ENCODE data around the gene ZSCAN5B. TPM values are rescaled to one million over a fixed set of nuclear protein-coding genes. Genes with fewer than 3 reads are reported as not detected.
"Not testable (repeated sequence)": the region's sequence is repeated elsewhere in the genome, so short reads cannot be mapped to it uniquely, and the experiment has no call there.

ZSCAN5B gene
- total RNA-seq, 1 experiment from 2014 or later, result not detected

GRCh38 chr19:56221442-56221841 is 23.9 kb upstream of the ZSCAN5B start:
- ATAC-seq, result peak; percentile 81
- H3K4me1 ChIP-seq (ENCODE audit: control insufficient read depth, insufficient read depth, low read length); in situ Hi-C loops (cut with HindIII; ENCODE audit: low pct_unique_long_range_greater_than_20kb, low sequenced_read_pairs); H3K9me3 ChIP-seq (ENCODE audit: control insufficient read depth, insufficient read depth, low read depth, low read length); POLR2A ChIA-PET; intact Hi-C loops (cut with micrococcal nuclease; ENCODE audit: unreplicated experiment); H3K36me3 ChIP-seq (ENCODE audit: control insufficient read depth, insufficient read depth, low read length); BruUV-seq (replicated peaks); CTCF ChIA-PET; H3K4me3 ChIP-seq (ENCODE audit: low read depth in 2 of 2, low read length in 2 of 2); H3K27me3 ChIP-seq (ENCODE audit: control insufficient read depth, insufficient read depth, low read length); H3K27ac ChIP-seq (ENCODE audit: low read length); DNase-seq (ENCODE audit: low read depth, low spot score): not testable (repeated sequence)
- peak; percentile 83 for TF ChIP-seq CTCF (IDR thresholded peaks at IDR 0.05)

- in situ Hi-C loops (cut with HindIII; ENCODE audit: low pct_unique_long_range_greater_than_20kb, low sequenced_read_pairs) (no loop called here), intact Hi-C loops (cut with micrococcal nuclease; ENCODE audit: unreplicated experiment) (no loop called here)
- DNase-seq (ENCODE audit: low read depth, low spot score) (no peak), ATAC-seq (no peak)
- CTCF ChIA-PET, result no interaction called here
- POLR2A ChIA-PET, result no interaction called here
- no TSS peak for BruUV-seq (replicated peaks)
- H3K27me3 ChIP-seq (ENCODE audit: control insufficient read depth, insufficient read depth, low read length), result no peaks in the 10 kb centered on the region
- no peak overlapping the region for H3K4me3 ChIP-seq (ENCODE audit: low read depth in 2 of 2, low read length in 2 of 2)
- H3K36me3 ChIP-seq (ENCODE audit: control insufficient read depth, insufficient read depth, low read length), result no peaks in the 10 kb centered on the region
- no peaks in the 10 kb centered on the region for H3K9me3 ChIP-seq (ENCODE audit: control insufficient read depth, insufficient read depth, low read depth, low read length)
- no peak for TF ChIP-seq TCF7L2 (IDR thresholded peaks at IDR 0.05; ENCODE audit: low read depth, low read length)
- no peak for TF ChIP-seq POLR2AphosphoS5 (IDR thresholded peaks at IDR 0.05; ENCODE audit: low read depth, low read length)
- TF ChIP-seq SIN3A (IDR thresholded peaks at IDR 0.05; ENCODE audit: borderline replicate concordance, insufficient read depth, low read depth, low read length), result no peak
- TF ChIP-seq CTCF (IDR thresholded peaks at IDR 0.05), result no peak
- TF ChIP-seq REST (IDR thresholded peaks at IDR 0.05; ENCODE audit: insufficient read depth in 1 of 2, low read depth in 2 of 2, low read length in 1 of 2), result no peak
- no peaks in the 10 kb centered on the region for H3K4me1 ChIP-seq (ENCODE audit: control insufficient read depth, insufficient read depth, low read length)
- H3K27ac ChIP-seq (ENCODE audit: low read length), result no peak overlapping the region
Measured at GRCh38 chr19:56218961-56219360, 21.4 kb upstream of the ZSCAN5B start.
